MM.1S (cell line): ENCODE results near the gene EIF4G1.

Source experiments
- EZH2 ChIP-seq: fragments of 300-600 bp; sonication (generic); optimal IDR thresholded peaks from 2 replicates; pipeline ENCODE3; 2017; ENCODE audit warnings: low read depth, mild to moderate bottlenecking, antibody characterized with exemption, low read length, mixed read lengths
- EZH2phosphoT487 ChIP-seq: fragments of 300-600 bp; sonication (generic); IDR thresholded peaks from 2 replicates; pipeline ENCODE4 v1.6.1; 2018; ENCODE audit warnings: antibody characterized with exemption, low read length
- TF ChIP-seq, protein P1 (sequence below): fragments of 300-600 bp; sonication (generic); IDR thresholded peaks from 2 replicates; pipeline ENCODE4 v1.5.1; 2016; ENCODE audit warnings: antibody characterized with exemption, low read length, mixed read lengths

DNA sequence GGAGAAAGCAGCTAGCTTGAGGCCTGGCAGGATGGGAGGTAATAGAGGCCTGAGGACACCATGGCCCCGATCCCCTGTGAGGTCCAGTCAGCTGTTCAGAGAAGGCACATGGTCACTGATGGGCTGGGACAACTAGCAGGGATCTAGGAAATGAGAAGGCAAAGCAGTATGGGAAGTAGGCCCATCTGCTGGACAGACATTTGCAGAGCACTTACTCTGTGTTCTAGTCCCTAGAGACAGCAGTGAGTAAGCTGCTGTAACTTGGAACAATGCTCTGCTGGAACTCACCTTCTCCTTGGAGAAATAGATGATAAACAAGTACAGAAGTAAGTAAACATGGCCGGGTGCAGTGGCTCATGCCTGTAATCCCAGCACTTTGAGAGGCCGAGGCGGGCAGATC is 31.5 kb upstream of the EIF4G1 start:
- TF ChIP-seq, protein P1, sequence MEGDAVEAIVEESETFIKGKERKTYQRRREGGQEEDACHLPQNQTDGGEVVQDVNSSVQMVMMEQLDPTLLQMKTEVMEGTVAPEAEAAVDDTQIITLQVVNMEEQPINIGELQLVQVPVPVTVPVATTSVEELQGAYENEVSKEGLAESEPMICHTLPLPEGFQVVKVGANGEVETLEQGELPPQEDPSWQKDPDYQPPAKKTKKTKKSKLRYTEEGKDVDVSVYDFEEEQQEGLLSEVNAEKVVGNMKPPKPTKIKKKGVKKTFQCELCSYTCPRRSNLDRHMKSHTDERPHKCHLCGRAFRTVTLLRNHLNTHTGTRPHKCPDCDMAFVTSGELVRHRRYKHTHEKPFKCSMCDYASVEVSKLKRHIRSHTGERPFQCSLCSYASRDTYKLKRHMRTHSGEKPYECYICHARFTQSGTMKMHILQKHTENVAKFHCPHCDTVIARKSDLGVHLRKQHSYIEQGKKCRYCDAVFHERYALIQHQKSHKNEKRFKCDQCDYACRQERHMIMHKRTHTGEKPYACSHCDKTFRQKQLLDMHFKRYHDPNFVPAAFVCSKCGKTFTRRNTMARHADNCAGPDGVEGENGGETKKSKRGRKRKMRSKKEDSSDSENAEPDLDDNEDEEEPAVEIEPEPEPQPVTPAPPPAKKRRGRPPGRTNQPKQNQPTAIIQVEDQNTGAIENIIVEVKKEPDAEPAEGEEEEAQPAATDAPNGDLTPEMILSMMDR, result no peak
- TF ChIP-seq EZH2phosphoT487, result no peak
- TF ChIP-seq EZH2, result no peak
